HCT116 (cell line): ENCODE results near the gene CENPU. TPM values are rescaled to one million over a fixed set of nuclear protein-coding genes. Genes with fewer than 3 reads are reported as not detected.

Source experiments
- ATAC-seq: fragments of 200-7000 bp; cut with Tn5 transposase; 2 replicates; pipeline ENCODE4 v1.9.1; 2020; ENCODE audit warnings: mild to moderate bottlenecking, moderate library complexity
- BruUV-seq: library from RNA; stranded (reverse); fragments of 400-500 nt; replicated peaks from 2 replicates; lab custom pipeline; 2021; lab: Mats Ljungman, UMichigan
- CTCF ChIA-PET: fragments of 300-600 bp; sonication (Branson Sonifier 250); formaldehyde crosslinking; loops from one replicate; lab custom pipeline; 2021; ENCODE audit warnings: antibody characterized with exemption; lab: Charles Lee
- POLR2A ChIA-PET: fragments of 300-600, 350-600 bp; sonication (Branson Sonifier 250); formaldehyde crosslinking; loops from one replicate; lab custom pipeline; 2021; ENCODE audit warnings: antibody characterized with exemption; lab: Charles Lee
- RAD21 ChIA-PET, 2 experiments: fragments of 300-600 bp; sonication (Branson Sonifier 250); formaldehyde crosslinking; loops; one replicate each; lab custom pipeline; 2023; ENCODE audit warnings: low total read pairs in 2 of 2; ENCODE audit not compliant: uncharacterized antibody in 2 of 2, unreplicated experiment in 2 of 2, low non-redundant PET in 1 of 2; lab: Charles Lee
- DNase-seq: peaks from one replicate; pipeline ENCODE4 v3.0.0-alpha.2; 2010; ENCODE audit warnings: low read depth, low spot score
- H2AFZ ChIP-seq: fragments of 200-600 bp; shearing (Covaris generic), sonication (generic); 2 replicates; pipeline ENCODE4 v1.6.1; 2017; ENCODE audit warnings: low read depth, mixed run types, mixed read lengths, antibody characterized with exemption, low read length; ENCODE audit not compliant: poor library complexity, severe bottlenecking
- H3K27ac ChIP-seq: 2 replicates; pipeline ENCODE4 v1.5.1; 2012; ENCODE audit warnings: low read depth, low read length
- H3K27me3 ChIP-seq: fragments of 200-600 bp; sonication (generic); 2 replicates; pipeline ENCODE4 v1.6.1; 2016; ENCODE audit warnings: mixed run types, low read length, mixed read lengths; ENCODE audit not compliant: insufficient read depth
- H3K36me3 ChIP-seq, 2 experiments: fragments of 200-500 bp in 1 of 2; fragments of 200-600 bp in 1 of 2; sonication (Bioruptor generic) in 1 of 2; sonication (generic) in 1 of 2; 2 replicates each; pipeline versions ENCODE4 v1.5.1 to v1.6.1; 2014 to 2016; ENCODE audit warnings: low read length in 2 of 2, inconsistent platforms in 1 of 2, mixed read lengths in 1 of 2, mixed run types in 1 of 2; ENCODE audit not compliant: insufficient read depth in 2 of 2, control insufficient read depth in 1 of 2
- H3K4me1 ChIP-seq, 2 experiments: fragments of 200-600 bp in 1 of 2; sonication (generic) in 1 of 2; 2 replicates each; pipeline versions ENCODE4 v1.5.1 to v1.6.1; 2012 to 2017; ENCODE audit warnings: low read length in 2 of 2, inconsistent platforms in 1 of 2, mild to moderate bottlenecking in 1 of 2, mixed read lengths in 1 of 2, mixed run types in 1 of 2, moderate library complexity in 1 of 2; ENCODE audit not compliant: insufficient read depth in 2 of 2, control insufficient read depth in 1 of 2
- H3K4me2 ChIP-seq: fragments of 200-600 bp; sonication (generic); 2 replicates; pipeline ENCODE4 v1.6.1; 2017; ENCODE audit warnings: mixed run types, low read length, mixed read lengths
- H3K4me3 ChIP-seq, 2 experiments: fragments of 200-600 bp in 1 of 2; sonication (generic) in 1 of 2; replicated peaks in 1 of 2; 2 replicates each; pipeline ENCODE4 v1.5.1; 2011 to 2016; ENCODE audit warnings: low read length in 2 of 2, control low read depth in 1 of 2, low read depth in 1 of 2, mild to moderate bottlenecking in 1 of 2, mixed read lengths in 1 of 2, mixed run types in 1 of 2
- H3K79me2 ChIP-seq: fragments of 200-600 bp; sonication (generic); 2 replicates; pipeline ENCODE4 v1.6.1; 2017; ENCODE audit warnings: mild to moderate bottlenecking, mixed run types, low read length, moderate library complexity, mixed read lengths; ENCODE audit not compliant: insufficient read depth
- H3K9ac ChIP-seq: fragments of 200-600 bp; sonication (generic); 2 replicates; pipeline ENCODE4 v1.6.1; 2016; ENCODE audit warnings: low read length, mixed read lengths
- H3K9me2 ChIP-seq: fragments of 200-600 bp; sonication (generic), shearing (Covaris generic); 2 replicates; pipeline ENCODE4 v1.6.1; 2017; ENCODE audit warnings: mixed run types, mild to moderate bottlenecking, moderate library complexity; ENCODE audit not compliant: insufficient read depth
- H3K9me3 ChIP-seq, 2 experiments: fragments of 200-500 bp in 1 of 2; fragments of 200-600 bp in 1 of 2; sonication (Bioruptor generic) in 1 of 2; sonication (generic) in 1 of 2; 2 replicates each; pipeline ENCODE4 v1.6.1; 2014 to 2017; ENCODE audit warnings: low read length in 2 of 2, mixed read lengths in 2 of 2, inconsistent platforms in 1 of 2, low read depth in 1 of 2, mild to moderate bottlenecking in 1 of 2, mixed run types in 1 of 2, moderate library complexity in 1 of 2; ENCODE audit not compliant: control insufficient read depth in 1 of 2, insufficient read depth in 1 of 2
- H4K20me1 ChIP-seq: fragments of 200-600 bp; sonication (generic), shearing (Covaris generic); 2 replicates; pipeline ENCODE4 v1.6.1; 2017; ENCODE audit warnings: mixed run types, mild to moderate bottlenecking, moderate library complexity; ENCODE audit not compliant: insufficient read depth
- CBX3 ChIP-seq: IDR thresholded peaks from 2 replicates; pipeline ENCODE4 v1.6.1; 2012; ENCODE audit warnings: low read depth
- CEBPB ChIP-seq: IDR thresholded peaks from 2 replicates; pipeline ENCODE4 v1.6.1; 2012; ENCODE audit warnings: low read depth
- ELF1 ChIP-seq: IDR thresholded peaks from 2 replicates; pipeline ENCODE4 v1.6.1; 2012; ENCODE audit warnings: low read depth, borderline replicate concordance
- EZH2 ChIP-seq: fragments of 200-600 bp; sonication (generic); IDR thresholded peaks from 2 replicates; pipeline ENCODE4 v1.6.1; 2017; ENCODE audit warnings: antibody characterized with exemption, mixed run types
- JUND ChIP-seq: IDR thresholded peaks from 2 replicates; pipeline ENCODE4 v1.6.1; 2012
- SRF ChIP-seq: IDR thresholded peaks from 2 replicates; pipeline ENCODE4 v1.6.1; 2012; ENCODE audit warnings: low read depth
- TCF7L2 ChIP-seq: IDR thresholded peaks from 2 replicates; pipeline ENCODE4 v1.7.0; 2011; ENCODE audit warnings: borderline replicate concordance, inconsistent platforms; ENCODE audit not compliant: insufficient read depth, insufficient read length; ENCODE audit errors: extremely low read depth
- YY1 ChIP-seq: IDR thresholded peaks from 2 replicates; pipeline ENCODE4 v1.6.1; 2011; ENCODE audit warnings: low read length, low read depth, moderate library complexity, mild to moderate bottlenecking; ENCODE audit not compliant: insufficient replicate concordance; ENCODE audit errors: extremely low read depth
- ZFX ChIP-seq: fragments of 450-650 bp; IDR thresholded peaks from 2 replicates; pipeline ENCODE4 v1.6.1; 2017
- ZNF274 ChIP-seq: fragments of 200-500 bp; sonication (Bioruptor generic); IDR thresholded peaks from 2 replicates; pipeline ENCODE4 v1.6.1; 2014; ENCODE audit warnings: mild to moderate bottlenecking, low read depth, low read length, inconsistent platforms
- intact Hi-C: fragments of 100-400 bp; cut with micrococcal nuclease; formaldehyde crosslinking; loops from 2 replicates; pipeline ENCODE4 v1.10.0; 2022
- total RNA-seq: library from RNA; stranded (reverse); gene quantifications from one replicate; pipeline ENCODE4 v1.2.1, GENCODE V29; 2021; ENCODE audit not compliant: unreplicated experiment
- TF ChIP-seq, protein P1 (sequence below): IDR thresholded peaks from 2 replicates; pipeline ENCODE4 v1.6.1; 2012

CENPU gene
- total RNA-seq, 1 experiment from 2014 or later: 28.2 TPM

DNA sequence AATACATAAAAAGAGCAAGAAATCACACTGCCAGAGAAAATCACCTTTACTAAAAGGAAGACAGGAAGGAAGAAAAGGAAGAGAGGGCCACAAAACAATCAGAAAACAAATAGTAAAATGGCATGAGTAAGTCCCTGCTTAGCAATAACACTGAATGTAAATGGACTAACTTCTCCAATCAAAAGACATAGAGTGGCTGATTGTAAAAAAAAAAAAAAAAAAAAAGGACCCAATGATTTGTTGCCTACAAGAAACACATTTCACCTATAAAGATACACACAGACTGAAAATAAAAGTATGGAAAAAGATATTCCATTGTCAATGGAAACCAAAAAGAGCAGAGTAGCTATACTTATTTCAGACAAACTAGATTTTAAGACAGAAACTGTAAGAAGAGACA, 12.6 kb downstream of the CENPU start (continued):
- no peak for TF ChIP-seq YY1
- no peak for TF ChIP-seq SRF
- no peak for TF ChIP-seq ZFX
- no peak for TF ChIP-seq JUND
- TF ChIP-seq, protein P1, sequence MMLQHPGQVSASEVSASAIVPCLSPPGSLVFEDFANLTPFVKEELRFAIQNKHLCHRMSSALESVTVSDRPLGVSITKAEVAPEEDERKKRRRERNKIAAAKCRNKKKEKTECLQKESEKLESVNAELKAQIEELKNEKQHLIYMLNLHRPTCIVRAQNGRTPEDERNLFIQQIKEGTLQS: no peak
- TF ChIP-seq EZH2: no peak
- no peak for TF ChIP-seq TCF7L2
- TF ChIP-seq, all 23 proteins: peak for 0

DNA sequence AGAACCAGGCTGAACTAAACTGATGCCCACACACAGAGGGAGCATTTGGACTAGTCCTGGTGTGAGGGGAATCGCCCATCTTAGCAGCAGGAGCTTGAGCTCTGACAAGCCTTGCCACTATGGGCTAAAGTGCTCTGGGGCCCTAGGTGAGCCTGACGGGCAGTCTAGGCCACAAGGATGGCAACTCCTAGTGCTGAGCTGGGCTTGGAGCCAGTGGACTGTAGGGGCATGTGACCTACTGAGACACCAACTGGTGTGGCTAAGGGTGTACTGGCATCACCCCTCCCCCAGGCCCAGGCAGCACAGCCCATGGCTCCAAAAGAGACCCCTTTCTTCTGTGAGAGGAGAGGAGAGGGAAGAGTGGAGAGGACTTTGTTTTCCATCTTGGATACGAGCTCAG, 14.5 kb downstream of the CENPU start:
- no peak overlapping the region for H3K9ac ChIP-seq
- CTCF ChIA-PET: no interaction called here
- H3K27me3 ChIP-seq: no peaks in the 10 kb centered on the region
- H4K20me1 ChIP-seq: no peaks in the 10 kb centered on the region
- TF ChIP-seq CBX3 (no peak), CEBPB (no peak), ELF1 (no peak), ZFX (no peak), ZNF274 (no peak)
- POLR2A ChIA-PET: no interaction called here
- no peak overlapping the region for H3K27ac ChIP-seq
- no peaks in the 10 kb centered on the region for H3K4me1 ChIP-seq
- H3K9me2 ChIP-seq: no peaks in the 10 kb centered on the region
- peaks cover 15% of the 10 kb centered on the region for H3K79me2 ChIP-seq
- no peak overlapping the region for H3K4me3 ChIP-seq
- RAD21 ChIA-PET: no interaction called here
- no peak overlapping the region for H2AFZ ChIP-seq
- no peak for DNase-seq
- no peak overlapping the region for H3K4me2 ChIP-seq
- BruUV-seq: no TSS peak
- H3K9me3 ChIP-seq: no peaks in the 10 kb centered on the region
- peaks cover 0 to 3% of the 10 kb centered on the region in 2 experiments; a peak in 1 of 4 replicates for H3K36me3 ChIP-seq
- ATAC-seq: no peak
- intact Hi-C loops: no loop called here
